H1 (cell line): Measurements from ENCODE around the gene CYBA. TPM values are rescaled to one million over a fixed set of nuclear protein-coding genes. Genes with fewer than 3 reads are reported as not detected.

Experiments used
- ATF3 ChIP-seq: IDR thresholded peaks from 2 replicates; pipeline ENCODE4 v1.6.1; 2011; ENCODE audit warnings: low read depth, mild to moderate bottlenecking, low read length; ENCODE audit not compliant: insufficient read depth
- EGR1 ChIP-seq: IDR thresholded peaks from 2 replicates; pipeline ENCODE4 v1.6.1; 2011; ENCODE audit warnings: low read depth, low read length, borderline replicate concordance
- EP300 ChIP-seq, 2 experiments: IDR thresholded peaks; 1 replicate in 1 of 2; 2 replicates in 1 of 2; pipeline ENCODE4 v1.6.1; 2011 to 2012; ENCODE audit warnings: low read depth in 2 of 2, low read length in 2 of 2, mild to moderate bottlenecking in 2 of 2, borderline replicate concordance in 1 of 2, inconsistent platforms in 1 of 2, moderate library complexity in 1 of 2
- JUND ChIP-seq: IDR thresholded peaks from 2 replicates; pipeline ENCODE4 v1.6.1; 2011; ENCODE audit warnings: mild to moderate bottlenecking, improper control_type of control experiment, low read length
- KDM5A ChIP-seq: fragments of 200-600 bp; IDR thresholded peaks from 2 replicates; pipeline ENCODE4 v1.7.1; 2012; ENCODE audit warnings: mild to moderate bottlenecking, low read length, inconsistent platforms, mixed read lengths
- SRF ChIP-seq: IDR thresholded peaks from 2 replicates; pipeline ENCODE4 v1.6.1; 2011; ENCODE audit warnings: mild to moderate bottlenecking, low read depth, low read length, moderate library complexity
- TAF1 ChIP-seq: IDR thresholded peaks from 2 replicates; pipeline ENCODE4 v1.6.1; 2011; ENCODE audit warnings: mild to moderate bottlenecking, low read depth, low read length
- polyA plus RNA-seq, 7 experiments: library from polyadenylated mRNA; depleted of rRNA in 3 of 7; stranded (reverse) in 5 of 7; unstranded in 2 of 7; fragments of >200 nt in 5 of 7; fragments of 200-250 nt in 2 of 7; gene quantifications; 1 replicate in 5 of 7; 2 replicates in 1 of 7; 4 replicates in 1 of 7; pipeline versions ENCODE4 v1.2.1 to v1.2.3, GENCODE V29; 2011 to 2013; ENCODE audit warnings: missing spikeins in 2 of 7, mixed read lengths in 2 of 7
- total RNA-seq: library from RNA; stranded (reverse); fragmentation: NEBNext Ultra II Directional; extraction: Animal tissue kit (Norgen Biotek cat#: 25700); gene quantifications from 2 replicates; pipeline ENCODE4 v1.2.1, GENCODE V29; 2021

The CYBA gene
- total and polyA plus RNA-seq, 2 of the 8 experiments (the other 6 are each of a cell fraction or from before 2014, with no cell fraction given) = 136 to 254 TPM

- no peak for TF ChIP-seq ATF3
- TF ChIP-seq KDM5A = no peak
- TF ChIP-seq EP300 (IDR thresholded peaks at IDR 0.05; ENCODE audit: borderline replicate concordance in 1 of 2, low read depth in 2 of 2, low read length in 2 of 2) = no peak
- TF ChIP-seq JUND = no peak
- TF ChIP-seq TAF1 = no peak
- TF ChIP-seq SRF = no peak
- TF ChIP-seq EGR1 = no peak
- TF ChIP-seq, all 59 proteins: peak for 0
Measured at GRCh38 chr16:88687676-88688012, 36.8 kb upstream of the CYBA start (continued).
